Measurements from ENCODE around the gene PARD3B.

PARD3B gene

DNA sequence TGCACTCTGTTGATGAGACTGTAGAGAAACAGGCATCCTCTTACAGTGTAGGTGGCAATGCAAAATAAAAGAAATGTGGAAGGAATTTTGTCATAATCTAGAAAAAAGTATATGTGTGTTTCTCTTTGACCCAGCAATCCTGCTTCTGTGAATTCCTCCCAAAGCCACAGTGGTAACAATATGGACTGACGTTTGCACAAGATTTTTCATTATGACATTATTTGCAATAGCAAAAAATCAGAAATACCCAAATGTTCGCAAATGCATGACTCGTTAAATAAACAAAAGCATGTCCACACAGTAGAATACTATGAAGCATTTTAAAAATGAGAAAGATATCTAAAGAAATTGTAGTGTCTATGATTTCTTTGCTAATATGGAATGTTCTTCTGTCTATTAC, 881.8 kb downstream of the PARD3B start:
- Mint-ChIP-seq H3K27ac (no peak overlapping the region), H3K36me3 (ENCODE audit: low read depth) (no peaks in the 10 kb centered on the region), H3K9me3 (peaks cover 3% of the 10 kb centered on the region), H3K27me3 (no peaks in the 10 kb centered on the region), H3K4me3 (no peak overlapping the region), H3K4me1 (ENCODE audit: low read depth) (no peaks in the 10 kb centered on the region)
- intact Hi-C loops (cut with micrococcal nuclease), result no loop called here

DNA sequence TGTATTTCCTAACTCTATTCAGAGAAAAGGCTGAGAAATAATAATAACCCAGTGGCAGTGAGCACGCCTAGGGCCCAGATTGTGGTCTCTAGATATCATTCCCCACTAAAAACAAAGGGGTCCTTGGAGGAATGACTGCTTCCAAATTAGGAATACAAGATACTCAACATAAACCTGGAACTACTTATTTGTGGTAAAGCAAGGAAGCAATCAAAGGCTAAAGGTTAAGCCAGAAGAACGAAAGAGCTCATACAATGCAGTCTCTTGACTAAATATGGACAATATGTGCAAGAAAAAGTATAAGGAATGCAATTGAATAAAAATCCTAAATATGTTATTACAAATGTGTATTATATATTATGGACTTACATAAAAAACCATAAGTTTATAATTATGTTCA, 883.5 kb downstream of the PARD3B start:
- H3K9me3 Mint-ChIP-seq, result no peaks in the 10 kb centered on the region
- intact Hi-C loops (cut with micrococcal nuclease), result no loop called here
- H3K27ac Mint-ChIP-seq, result no peak overlapping the region
- H3K4me1 Mint-ChIP-seq (ENCODE audit: low read depth), result no peaks in the 10 kb centered on the region
- H3K4me3 Mint-ChIP-seq, result no peak overlapping the region
- H3K27me3 Mint-ChIP-seq, result no peaks in the 10 kb centered on the region
- H3K36me3 Mint-ChIP-seq (ENCODE audit: low read depth), result no peaks in the 10 kb centered on the region

DNA sequence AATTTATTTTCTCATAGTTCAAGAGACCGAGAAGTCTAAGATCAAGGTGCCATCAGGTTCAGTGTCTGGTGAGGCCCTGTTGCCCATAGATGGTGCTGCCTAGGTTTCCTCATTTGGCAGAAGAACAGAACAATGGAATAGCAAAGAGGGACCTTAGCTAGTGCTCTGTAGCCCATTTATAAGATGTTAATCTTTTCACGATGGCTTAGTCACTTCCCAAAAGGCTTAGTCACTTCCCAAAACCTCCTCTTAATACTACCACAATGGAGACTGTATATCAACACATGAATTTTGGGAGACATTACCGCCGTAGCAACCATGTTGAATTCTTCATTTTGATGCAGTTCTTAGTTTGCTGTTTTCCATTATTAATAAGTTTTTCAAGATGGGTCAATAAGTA, 890.7 kb downstream of the PARD3B start:
- Mint-ChIP-seq H3K36me3 (ENCODE audit: low read depth) (no peaks in the 10 kb centered on the region), H3K9me3 (no peaks in the 10 kb centered on the region), H3K4me1 (ENCODE audit: low read depth) (no peaks in the 10 kb centered on the region), H3K4me3 (no peak overlapping the region), H3K27me3 (no peaks in the 10 kb centered on the region), H3K27ac (no peak overlapping the region)
- intact Hi-C loops (cut with micrococcal nuclease), result no loop called here

DNA sequence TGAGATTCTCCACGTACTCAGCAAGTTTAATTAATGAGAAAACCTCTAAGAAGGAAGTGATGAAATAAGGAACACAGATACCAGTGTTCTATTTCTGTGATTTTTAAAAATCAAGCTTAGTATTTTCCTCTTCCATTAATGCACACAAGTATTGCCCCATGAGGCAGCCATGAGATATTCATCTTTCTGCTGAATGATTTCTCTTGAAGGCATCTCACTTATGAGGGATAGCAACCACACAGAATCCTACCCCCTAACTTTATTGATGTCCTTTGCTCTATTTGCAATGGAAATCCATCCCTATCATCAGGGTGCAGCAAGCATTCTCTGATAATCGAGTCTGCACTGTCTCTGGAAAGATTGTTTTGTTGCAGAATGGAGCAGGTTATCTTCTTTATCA, 893.0 kb downstream of the PARD3B start:
- Mint-ChIP-seq H3K36me3 (ENCODE audit: low read depth) (no peaks in the 10 kb centered on the region), H3K9me3 (peaks cover 4% of the 10 kb centered on the region), H3K27ac (no peak overlapping the region), H3K27me3 (no peaks in the 10 kb centered on the region), H3K4me3 (no peak overlapping the region), H3K4me1 (ENCODE audit: low read depth) (no peaks in the 10 kb centered on the region)
- intact Hi-C loops (cut with micrococcal nuclease), result no loop called here

DNA sequence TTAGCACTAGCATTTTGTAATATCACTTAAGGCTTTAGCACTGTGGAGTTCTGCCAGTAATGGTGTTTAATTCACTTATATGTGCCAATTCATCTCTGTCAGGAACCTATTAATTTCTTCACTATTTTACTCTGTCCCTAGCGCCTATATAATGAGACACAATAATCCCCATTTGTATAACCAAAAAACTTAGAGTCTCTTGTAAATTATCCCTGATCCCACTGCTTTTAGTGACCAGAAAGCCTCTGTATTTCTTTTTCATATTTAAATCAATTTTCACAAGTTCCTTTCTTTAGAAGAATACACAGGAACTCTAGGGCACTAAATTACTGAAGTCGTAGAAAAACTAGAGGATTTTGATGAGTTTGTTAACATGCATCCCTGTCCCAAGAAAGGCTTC, 894.3 kb downstream of the PARD3B start:
- Mint-ChIP-seq H3K9me3 (peaks cover 17% of the 10 kb centered on the region), H3K27me3 (no peaks in the 10 kb centered on the region), H3K4me3 (no peak overlapping the region), H3K27ac (no peak overlapping the region), H3K4me1 (ENCODE audit: low read depth) (no peaks in the 10 kb centered on the region), H3K36me3 (ENCODE audit: low read depth) (no peaks in the 10 kb centered on the region)
- intact Hi-C loops (cut with micrococcal nuclease), result no loop called here

DNA sequence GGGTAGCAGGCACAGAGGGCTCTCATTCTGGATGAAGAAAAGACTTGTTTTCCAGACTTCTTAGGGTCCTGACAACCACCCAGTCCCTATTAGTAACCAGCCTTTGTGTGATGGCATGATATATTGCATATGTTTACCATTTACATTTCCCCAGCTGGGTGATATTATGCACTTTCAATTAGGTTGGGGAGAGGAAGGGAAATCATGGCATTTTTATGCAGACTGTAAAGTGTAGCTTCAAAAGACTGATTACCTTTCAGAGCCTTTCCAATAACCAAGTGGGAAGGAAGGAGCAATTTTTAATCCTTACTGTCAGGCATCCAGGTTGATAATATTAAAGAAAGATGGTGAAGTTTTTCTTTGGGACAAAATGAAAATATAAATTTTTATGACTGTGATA, 896.2 kb downstream of the PARD3B start:
- intact Hi-C loops (cut with micrococcal nuclease), result no loop called here
- Mint-ChIP-seq H3K27me3 (no peaks in the 10 kb centered on the region), H3K9me3 (peaks cover 25% of the 10 kb centered on the region), H3K36me3 (ENCODE audit: low read depth) (no peaks in the 10 kb centered on the region), H3K27ac (no peak overlapping the region), H3K4me1 (ENCODE audit: low read depth) (no peaks in the 10 kb centered on the region), H3K4me3 (no peak overlapping the region)

DNA sequence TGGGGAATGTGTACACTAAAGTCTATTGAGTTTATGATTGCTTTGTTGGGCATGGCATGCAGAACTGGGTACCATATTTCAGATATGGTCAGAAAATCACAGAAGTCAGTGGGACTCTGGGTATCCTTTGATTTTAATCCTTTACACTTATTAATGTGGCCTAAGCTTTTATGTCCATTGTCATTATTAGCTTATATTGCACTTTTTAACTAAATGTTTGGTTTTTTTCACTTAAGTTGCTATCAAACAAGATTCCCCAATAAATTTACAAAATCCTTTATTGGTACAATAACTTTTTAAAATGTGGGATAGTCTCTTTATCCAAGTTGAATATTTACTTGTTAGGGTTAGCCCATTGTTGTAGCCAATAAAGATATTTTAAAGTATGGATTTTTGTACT, 902.9 kb downstream of the PARD3B start:
- H3K27ac Mint-ChIP-seq, result no peak overlapping the region
- H3K27me3 Mint-ChIP-seq, result no peaks in the 10 kb centered on the region
- intact Hi-C loops (cut with micrococcal nuclease), result no loop called here
- peaks cover 22% of the 10 kb centered on the region for H3K9me3 Mint-ChIP-seq
- H3K4me1 Mint-ChIP-seq (ENCODE audit: low read depth), result no peaks in the 10 kb centered on the region
- H3K36me3 Mint-ChIP-seq (ENCODE audit: low read depth), result no peaks in the 10 kb centered on the region
- H3K4me3 Mint-ChIP-seq, result no peak overlapping the region

DNA sequence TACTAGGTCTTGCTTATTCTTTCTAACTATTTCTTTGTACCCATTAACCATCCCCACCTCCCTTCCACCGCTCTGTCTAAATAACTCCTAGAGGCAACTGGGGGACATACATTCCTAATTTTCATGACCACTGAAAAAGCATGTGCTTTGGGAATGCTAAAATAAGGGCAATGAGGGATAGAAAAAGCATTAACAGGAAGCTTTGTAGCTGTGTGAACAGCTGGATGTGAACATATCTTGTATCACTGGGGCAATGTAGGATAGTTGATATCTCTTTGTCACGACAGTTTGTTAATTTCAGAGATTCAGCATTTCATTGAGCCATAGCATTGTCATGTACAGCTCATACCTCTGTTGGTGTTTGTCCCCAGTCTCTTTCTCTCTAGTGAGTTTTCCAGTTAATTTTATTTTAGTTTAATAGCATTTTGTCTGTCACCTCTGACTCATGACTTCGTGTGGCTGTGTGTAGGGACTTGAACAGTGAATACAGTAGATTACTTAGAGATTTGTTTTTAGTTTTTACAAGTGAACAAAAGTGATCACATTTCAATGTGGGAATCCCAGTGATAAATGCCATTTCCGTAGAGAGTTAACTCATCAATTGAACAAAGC, 906.7 kb downstream of the PARD3B start:
- Mint-ChIP-seq H3K4me1 (ENCODE audit: low read depth) (no peaks in the 10 kb centered on the region), H3K4me3 (no peak overlapping the region), H3K9me3 (no peaks in the 10 kb centered on the region), H3K27ac (no peak overlapping the region), H3K27me3 (no peaks in the 10 kb centered on the region), H3K36me3 (ENCODE audit: low read depth) (no peaks in the 10 kb centered on the region)
- intact Hi-C loops (cut with micrococcal nuclease), result no loop called here

DNA sequence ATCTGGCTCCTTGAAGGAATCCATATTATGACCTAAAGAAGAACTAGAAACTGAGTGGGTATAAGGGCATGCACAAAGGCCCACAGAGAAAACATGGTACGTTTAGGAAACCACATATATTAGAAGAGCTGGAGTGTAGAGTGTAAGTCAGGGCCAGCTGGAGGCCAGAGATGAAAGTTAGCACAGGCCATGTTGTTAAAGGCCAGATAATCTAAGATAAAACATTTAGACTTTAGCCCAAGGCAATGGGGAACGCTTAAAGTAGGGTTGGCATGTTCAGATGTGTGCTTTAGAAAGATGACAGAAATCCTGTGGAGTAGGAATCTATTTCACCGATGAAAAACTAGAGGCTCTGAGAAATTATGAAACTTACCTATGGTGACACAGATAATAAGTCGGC, 907.9 kb downstream of the PARD3B start:
- Mint-ChIP-seq H3K27ac (no peak overlapping the region), H3K36me3 (ENCODE audit: low read depth) (no peaks in the 10 kb centered on the region), H3K27me3 (no peaks in the 10 kb centered on the region), H3K4me1 (ENCODE audit: low read depth) (no peaks in the 10 kb centered on the region), H3K4me3 (no peak overlapping the region), H3K9me3 (no peaks in the 10 kb centered on the region)
- intact Hi-C loops (cut with micrococcal nuclease), result no loop called here

DNA sequence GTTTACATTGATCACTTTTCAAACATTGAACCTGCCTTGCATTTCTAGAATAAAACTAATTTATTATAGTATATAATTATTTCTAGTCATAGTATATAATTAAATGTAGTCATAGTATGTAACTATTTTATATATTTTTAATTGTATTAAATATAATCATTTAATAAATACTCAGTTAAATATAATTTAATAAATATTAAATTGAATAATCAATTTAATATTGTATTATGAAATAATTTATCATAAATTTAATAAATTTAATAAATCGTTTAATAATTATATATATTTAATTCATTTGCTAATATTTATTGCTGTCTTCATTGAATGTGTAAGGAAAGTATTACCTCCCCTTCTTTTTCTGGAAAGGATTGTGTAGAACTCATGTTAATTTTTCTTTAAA, 911.4 kb downstream of the PARD3B start:
- H3K9me3 Mint-ChIP-seq, result no peaks in the 10 kb centered on the region
- no peak overlapping the region for H3K4me3 Mint-ChIP-seq
- H3K4me1 Mint-ChIP-seq (ENCODE audit: low read depth), result no peaks in the 10 kb centered on the region
- no peak overlapping the region for H3K27ac Mint-ChIP-seq
- intact Hi-C loops (cut with micrococcal nuclease), result no loop called here
- H3K36me3 Mint-ChIP-seq (ENCODE audit: low read depth), result no peaks in the 10 kb centered on the region
- no peaks in the 10 kb centered on the region for H3K27me3 Mint-ChIP-seq

DNA sequence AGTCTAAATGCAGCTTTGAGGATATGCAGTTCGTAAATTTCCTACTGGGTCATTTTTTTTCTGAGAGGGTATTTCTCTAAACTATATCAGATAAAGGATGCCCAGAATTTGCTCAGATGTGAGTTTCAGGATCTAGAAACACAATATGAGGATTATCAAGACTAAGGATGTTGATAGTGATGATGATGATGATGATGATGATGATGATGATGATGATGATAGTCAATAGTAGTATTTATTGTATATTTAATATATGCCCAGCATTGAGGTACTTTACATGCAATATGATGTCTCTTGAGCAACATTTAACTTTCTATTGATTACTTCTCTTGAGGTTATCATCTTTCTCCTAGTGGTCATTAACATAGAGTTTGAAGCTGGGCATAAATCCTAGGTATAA, 914.9 kb downstream of the PARD3B start:
- no peak overlapping the region for H3K4me3 Mint-ChIP-seq
- H3K4me1 Mint-ChIP-seq (ENCODE audit: low read depth), result no peaks in the 10 kb centered on the region
- no peaks in the 10 kb centered on the region for H3K36me3 Mint-ChIP-seq (ENCODE audit: low read depth)
- H3K27ac Mint-ChIP-seq, result no peak overlapping the region
- intact Hi-C loops (cut with micrococcal nuclease), result no loop called here
- H3K27me3 Mint-ChIP-seq, result no peaks in the 10 kb centered on the region
- H3K9me3 Mint-ChIP-seq, result no peaks in the 10 kb centered on the region

DNA sequence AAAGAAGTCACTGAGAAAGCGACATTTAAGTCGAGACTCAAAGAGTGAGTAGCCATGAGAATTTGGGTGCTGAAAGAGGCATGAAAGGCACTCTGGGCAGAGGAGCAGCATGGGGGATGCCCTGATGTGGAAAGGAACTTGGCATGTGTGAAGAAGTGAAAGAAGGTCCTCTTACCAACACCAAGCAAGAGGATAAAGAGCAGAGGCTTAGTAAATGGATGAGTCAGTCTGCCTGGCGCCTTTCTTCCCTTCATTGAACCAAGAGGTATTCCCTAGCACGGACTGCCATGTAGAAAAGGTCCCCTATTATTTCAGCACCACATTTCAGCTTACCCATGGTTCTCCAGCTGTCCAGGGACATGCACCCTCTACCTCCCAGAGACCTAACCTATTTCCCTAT, 915.9 kb downstream of the PARD3B start:
- Mint-ChIP-seq H3K4me3 (no peak overlapping the region), H3K27ac (no peak overlapping the region), H3K36me3 (ENCODE audit: low read depth) (no peaks in the 10 kb centered on the region), H3K4me1 (ENCODE audit: low read depth) (no peaks in the 10 kb centered on the region), H3K9me3 (no peaks in the 10 kb centered on the region), H3K27me3 (no peaks in the 10 kb centered on the region)
- intact Hi-C loops (cut with micrococcal nuclease), result no loop called here

DNA sequence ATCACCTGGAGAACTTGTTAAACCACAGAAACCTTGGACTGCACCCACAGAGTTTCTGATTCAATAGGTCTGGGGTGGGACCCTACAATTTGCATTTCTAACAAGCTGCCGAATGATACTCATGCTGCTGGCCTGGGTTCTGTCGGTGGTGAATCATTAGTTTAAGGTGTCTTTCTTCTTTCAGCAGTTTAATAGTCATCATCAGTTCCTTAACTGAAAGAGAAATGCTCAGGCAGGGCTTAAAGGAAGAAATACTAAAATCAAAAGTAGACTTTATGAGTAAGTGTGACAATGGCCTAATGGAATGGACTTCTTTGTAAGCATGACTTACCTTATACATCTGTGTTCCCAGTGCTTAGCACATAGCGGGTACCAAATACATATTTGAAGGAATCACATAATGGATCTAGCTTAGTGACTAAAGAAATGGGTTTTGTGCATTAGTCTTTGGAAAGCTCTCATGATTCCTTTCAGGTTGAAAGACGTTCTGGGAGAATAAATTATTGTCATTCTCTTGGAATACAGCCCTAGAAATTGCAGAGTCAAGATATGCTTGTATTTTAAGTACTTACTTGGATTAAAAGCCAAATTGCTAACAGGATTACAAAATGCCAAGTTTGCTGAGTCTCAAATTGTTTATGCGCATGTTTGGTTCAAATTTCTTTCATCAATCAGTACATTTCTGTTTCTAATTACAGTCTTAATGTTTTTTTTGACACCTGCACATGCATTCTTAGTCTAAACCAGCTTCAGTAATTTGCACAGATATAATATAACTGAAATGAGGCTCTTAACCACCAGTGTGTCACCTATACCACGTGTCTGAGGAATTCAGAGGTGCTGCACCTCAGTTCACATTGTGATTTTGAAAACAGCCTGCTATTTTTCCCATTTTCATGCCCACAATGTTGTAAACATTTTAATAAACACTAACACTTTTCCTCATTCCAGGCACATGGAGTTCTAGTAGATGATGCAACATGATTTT, 916.7 kb downstream of the PARD3B start:
- Mint-ChIP-seq H3K4me1 (ENCODE audit: low read depth) (no peaks in the 10 kb centered on the region), H3K4me3 (no peak overlapping the region), H3K36me3 (ENCODE audit: low read depth) (no peaks in the 10 kb centered on the region), H3K27me3 (no peaks in the 10 kb centered on the region), H3K27ac (no peak overlapping the region), H3K9me3 (no peaks in the 10 kb centered on the region)
- intact Hi-C loops (cut with micrococcal nuclease), result no loop called here

DNA sequence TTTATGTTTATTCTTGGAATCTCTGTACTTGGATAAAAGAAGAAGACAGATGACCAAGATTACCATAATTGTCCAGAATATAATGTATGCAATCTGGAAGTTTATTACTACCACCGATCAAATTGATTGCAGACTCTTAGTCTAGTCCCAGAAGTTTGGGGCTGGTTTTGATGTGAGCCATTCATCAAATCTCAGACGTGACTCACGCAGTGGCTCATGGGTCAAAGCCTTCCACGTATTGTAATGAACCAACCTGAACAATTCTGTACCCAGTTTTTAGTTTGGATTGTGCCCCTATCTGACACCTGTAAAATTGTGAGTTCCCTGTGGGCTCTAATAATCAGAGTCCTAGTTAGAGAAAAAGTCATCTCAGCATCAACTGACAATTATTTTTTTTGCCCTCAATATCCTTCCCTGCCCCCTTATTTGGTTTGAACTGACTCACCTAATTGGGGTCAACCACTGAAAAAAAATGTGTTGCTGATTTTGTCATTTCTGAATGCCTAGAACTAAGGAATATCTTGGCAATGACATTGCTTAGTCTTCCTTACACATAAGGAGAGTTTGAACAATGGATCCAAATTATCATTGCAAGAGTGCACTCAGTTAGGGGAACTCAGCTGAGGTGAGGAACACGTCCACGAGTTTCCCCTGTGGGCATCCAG, 917.5 kb downstream of the PARD3B start:
- intact Hi-C loops (cut with micrococcal nuclease), result no loop called here
- Mint-ChIP-seq H3K4me1 (ENCODE audit: low read depth) (no peaks in the 10 kb centered on the region), H3K27ac (no peak overlapping the region)

More for the DNA sequence above, 917.5 kb downstream of the PARD3B start:
- Mint-ChIP-seq H3K9me3 (no peaks in the 10 kb centered on the region), H3K36me3 (ENCODE audit: low read depth) (no peaks in the 10 kb centered on the region), H3K4me3 (no peak overlapping the region), H3K27me3 (no peaks in the 10 kb centered on the region)
